ENCODE data around the gene ZNF622.
A peak's percentile ranks its signal among the peaks of the same experiment; 100 is the strongest.

ZNF622 gene

GRCh38 chr5:16428359-16428758 is 37.2 kb downstream of the ZNF622 start:
- DNase-seq: no peak

DNA sequence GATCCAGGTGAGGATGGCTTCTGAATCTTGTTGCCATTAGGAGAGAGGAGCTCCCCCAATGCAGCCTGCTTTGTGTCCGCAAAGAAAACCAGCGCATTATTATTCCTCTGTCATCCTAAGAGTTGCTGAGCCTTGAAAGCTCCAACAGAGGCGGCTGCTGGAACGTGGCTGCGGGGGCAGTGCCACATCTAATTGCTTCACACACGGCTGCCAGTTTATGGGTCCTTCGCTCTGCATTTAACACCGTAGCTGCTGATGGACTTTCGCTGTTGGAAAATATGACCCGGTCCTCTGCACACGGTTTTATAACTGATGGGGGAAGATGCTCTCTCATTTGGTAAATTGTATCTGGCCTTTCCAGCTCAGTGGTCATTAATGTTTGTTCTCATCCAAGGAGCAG is 38.0 kb downstream of the ZNF622 start:
- DNase-seq: no peak

DNA sequence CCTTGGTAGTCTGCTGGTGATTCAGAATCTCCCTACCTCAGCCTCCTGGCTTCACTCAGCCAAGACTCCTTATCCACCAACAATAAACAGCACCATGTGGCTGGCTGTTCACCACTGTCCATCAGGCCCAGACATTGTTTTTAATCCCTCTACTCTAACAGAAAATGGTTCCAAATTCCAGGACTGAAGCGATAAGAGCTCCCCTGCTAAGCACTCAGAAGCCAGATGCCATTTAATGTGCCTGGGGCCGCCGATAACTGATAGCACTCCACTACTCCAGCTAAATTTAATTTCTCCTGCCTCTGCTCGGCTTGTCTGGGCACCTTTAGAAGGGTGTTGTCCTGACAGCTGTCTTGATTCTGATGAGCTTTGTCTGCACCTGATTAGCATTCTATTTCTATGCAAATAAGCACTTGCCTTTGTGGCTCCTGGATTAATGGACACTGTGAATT is 47.1 kb downstream of the ZNF622 start:
- DNase-seq: no peak

GRCh38 chr5:16417398-16418074 is 48.1 kb downstream of the ZNF622 start:
- DNase-seq: no peak

DNA sequence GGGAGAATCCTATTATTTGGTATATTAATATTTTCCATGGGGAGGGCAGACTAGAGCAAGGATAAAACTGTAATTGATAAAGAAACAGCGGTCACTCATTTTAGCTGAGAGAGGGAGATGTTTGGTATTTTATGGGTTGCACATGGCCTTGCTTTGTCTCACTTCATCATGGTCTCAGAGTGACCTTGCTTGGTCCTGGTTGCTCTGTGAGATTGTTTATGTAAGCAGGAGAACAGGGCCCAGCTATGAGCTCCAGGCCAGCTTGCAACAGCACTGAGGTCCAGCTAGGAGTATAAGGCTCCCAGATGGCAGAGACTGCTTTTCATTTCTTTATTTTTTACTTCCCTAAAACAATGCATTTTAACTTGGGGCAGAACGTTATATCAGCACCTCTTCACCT is 50.7 kb downstream of the ZNF622 start:
- no peak for DNase-seq

DNA sequence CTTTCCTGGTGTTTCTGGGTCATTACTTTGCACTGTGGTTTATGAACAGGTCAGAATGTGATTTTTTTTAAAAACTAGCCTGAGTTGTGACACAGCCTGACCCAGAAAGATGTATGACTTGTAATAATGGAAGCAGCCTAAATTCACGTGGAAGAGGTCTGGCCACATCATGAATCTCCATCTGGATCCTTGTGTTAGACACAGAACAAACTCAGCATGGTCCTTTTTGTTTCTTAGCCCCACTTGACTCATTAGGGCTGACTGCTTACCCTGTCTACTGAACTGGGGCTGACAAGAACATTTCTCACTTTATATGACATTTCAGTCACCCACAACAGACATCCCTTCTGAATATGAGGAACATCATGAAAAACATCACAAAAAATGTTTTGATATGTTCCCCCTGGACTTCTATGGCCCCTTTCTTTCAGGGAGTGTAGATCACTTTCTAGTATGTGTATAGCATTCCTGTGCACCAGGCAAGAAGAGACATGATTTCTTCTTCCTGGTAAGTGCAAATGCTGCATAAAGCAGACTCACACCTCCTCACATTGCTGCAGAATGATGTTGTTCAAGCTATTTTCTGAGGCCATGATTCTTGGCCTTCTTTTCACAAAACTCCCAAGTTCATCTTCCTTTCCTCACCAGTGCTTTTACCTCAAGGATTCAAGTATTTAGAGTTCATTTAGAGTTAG is 52.3 kb downstream of the ZNF622 start:
- DNase-seq: no peak

DNA sequence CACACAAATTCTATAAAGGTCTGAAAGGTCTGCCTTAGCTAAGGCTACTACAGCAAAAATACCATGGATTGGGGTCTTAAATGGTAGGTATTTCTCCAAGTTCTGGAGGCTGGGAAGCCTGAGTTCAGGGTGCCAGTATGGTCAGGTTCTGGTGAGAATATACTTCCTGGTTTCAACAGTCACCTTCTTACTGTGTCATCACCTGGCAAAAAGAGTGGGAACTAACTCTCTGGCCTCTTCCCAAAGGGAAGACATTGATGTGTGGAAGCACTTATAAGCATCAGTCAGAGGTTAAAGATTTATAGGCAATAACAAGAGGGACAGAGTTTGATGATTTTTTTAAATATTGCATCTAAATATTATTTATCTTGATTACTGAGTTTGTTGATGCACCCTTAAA is 53.0 kb downstream of the ZNF622 start:
- DNase-seq: peak; percentile 6

GRCh38 chr5:16411741-16412455 is 53.7 kb downstream of the ZNF622 start:
- DNase-seq: peak; percentile 59

- peak; percentile 18 for DNase-seq
These were observed 54.4 kb downstream of the ZNF622 start for GRCh38 chr5:16411235-16411634.

GRCh38 chr5:16410338-16410737 is 55.3 kb downstream of the ZNF622 start:
- DNase-seq: no peak

DNA sequence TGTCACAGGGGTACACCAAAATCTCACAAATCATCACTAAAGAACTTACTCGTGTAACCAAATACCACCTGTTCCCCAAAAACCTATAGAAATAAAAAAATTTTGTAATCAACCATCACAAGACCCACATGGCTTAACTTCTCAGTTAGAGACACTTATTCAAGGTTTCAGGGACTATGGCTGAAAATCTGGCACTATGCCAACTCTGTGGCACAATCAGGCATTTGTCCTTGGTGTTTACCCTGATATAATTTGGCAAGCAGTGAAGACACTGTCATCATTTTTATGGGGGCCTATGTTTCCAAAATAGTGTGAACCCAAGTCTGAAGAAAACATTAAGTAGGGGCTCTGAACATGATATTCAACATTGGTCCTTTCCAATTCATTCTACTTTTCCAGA is 59.0 kb downstream of the ZNF622 start:
- DNase-seq: no peak

DNA sequence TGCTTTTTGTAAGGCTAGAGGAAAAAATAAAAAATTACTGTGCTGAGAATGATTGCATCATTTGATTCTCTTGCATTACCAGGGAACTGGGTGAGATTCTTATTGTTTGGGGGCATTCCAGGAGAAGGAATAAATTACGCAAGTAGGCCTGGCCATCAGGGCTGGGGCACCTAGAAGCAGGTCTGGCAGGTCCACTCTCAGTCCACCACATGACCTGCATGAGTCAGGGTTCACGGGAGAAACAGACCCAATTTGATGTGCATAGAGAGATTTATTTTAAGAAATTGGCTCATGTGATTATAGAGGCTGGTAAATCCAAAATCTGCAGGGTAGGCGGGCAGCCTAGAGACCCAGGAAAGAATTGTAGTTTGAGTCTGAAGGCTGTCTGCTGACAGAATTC is 59.6 kb downstream of the ZNF622 start:
- DNase-seq: no peak
